Measurements from ENCODE around the gene LMO1.

Gene LMO1

DNA sequence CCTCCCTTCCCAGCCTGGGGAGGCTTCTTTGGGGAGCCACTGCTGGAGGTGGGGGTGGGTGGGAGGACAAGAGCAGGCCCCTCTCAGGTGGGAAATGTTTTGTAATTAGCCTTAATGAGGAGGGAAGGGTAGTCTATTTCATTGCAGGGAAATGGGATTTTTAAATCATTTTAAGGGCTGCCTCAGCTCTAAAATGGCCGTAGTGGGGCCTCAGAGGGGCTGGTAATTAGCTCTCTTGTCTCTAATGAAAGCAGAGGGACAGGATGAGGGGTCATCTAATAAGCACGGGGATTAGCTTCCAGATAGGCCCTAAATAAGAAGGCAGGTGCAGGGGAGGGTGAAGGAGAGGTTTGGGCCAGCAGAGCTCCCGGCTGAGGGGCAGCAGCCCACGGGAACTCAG, 46.5 kb downstream of the LMO1 start:
- ATAC-seq, result no peak
- TF ChIP-seq TSHZ2 (CRISPR knock-in tag; IDR thresholded peaks at IDR 0.05) (no peak), TCF4 (CRISPR knock-in tag; IDR thresholded peaks at IDR 0.05; ENCODE audit: borderline replicate concordance) (no peak), ZNF70 (CRISPR knock-in tag; IDR thresholded peaks at IDR 0.05) (no peak), GLIS3 (CRISPR knock-in tag; IDR thresholded peaks at IDR 0.05) (no peak), ZFP3 (CRISPR knock-in tag; IDR thresholded peaks at IDR 0.05) (no peak), ISL1 (CRISPR knock-in tag; IDR thresholded peaks at IDR 0.05) (no peak), RARB (CRISPR knock-in tag; IDR thresholded peaks at IDR 0.05) (no peak), SNAI2 (CRISPR knock-in tag; IDR thresholded peaks at IDR 0.05) (no peak), ZNF8 (CRISPR knock-in tag; IDR thresholded peaks at IDR 0.05) (no peak), ZFP30 (CRISPR knock-in tag; IDR thresholded peaks at IDR 0.05) (no peak), CSDC2 (CRISPR knock-in tag; IDR thresholded peaks at IDR 0.05) (no peak), ZC3H10 (CRISPR knock-in tag; IDR thresholded peaks at IDR 0.05) (no peak), ESRRG (CRISPR knock-in tag; IDR thresholded peaks at IDR 0.05) (no peak), TOX (CRISPR knock-in tag; IDR thresholded peaks at IDR 0.05; ENCODE audit: borderline replicate concordance) (no peak), OSR1 (CRISPR knock-in tag; IDR thresholded peaks at IDR 0.05) (no peak), PPARA (CRISPR knock-in tag; IDR thresholded peaks at IDR 0.05; ENCODE audit: borderline replicate concordance) (no peak), BACH2 (CRISPR knock-in tag; IDR thresholded peaks at IDR 0.05; ENCODE audit: borderline replicate concordance) (no peak)
- TF ChIP-seq, protein P1, sequence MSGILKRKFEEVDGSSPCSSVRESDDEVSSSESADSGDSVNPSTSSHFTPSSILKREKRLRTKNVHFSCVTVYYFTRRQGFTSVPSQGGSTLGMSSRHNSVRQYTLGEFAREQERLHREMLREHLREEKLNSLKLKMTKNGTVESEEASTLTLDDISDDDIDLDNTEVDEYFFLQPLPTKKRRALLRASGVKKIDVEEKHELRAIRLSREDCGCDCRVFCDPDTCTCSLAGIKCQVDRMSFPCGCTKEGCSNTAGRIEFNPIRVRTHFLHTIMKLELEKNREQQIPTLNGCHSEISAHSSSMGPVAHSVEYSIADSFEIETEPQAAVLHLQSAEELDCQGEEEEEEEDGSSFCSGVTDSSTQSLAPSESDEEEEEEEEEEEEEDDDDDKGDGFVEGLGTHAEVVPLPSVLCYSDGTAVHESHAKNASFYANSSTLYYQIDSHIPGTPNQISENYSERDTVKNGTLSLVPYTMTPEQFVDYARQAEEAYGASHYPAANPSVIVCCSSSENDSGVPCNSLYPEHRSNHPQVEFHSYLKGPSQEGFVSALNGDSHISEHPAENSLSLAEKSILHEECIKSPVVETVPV (CRISPR knock-in tag; IDR thresholded peaks at IDR 0.05), result no peak
- TF ChIP-seq, protein P2, sequence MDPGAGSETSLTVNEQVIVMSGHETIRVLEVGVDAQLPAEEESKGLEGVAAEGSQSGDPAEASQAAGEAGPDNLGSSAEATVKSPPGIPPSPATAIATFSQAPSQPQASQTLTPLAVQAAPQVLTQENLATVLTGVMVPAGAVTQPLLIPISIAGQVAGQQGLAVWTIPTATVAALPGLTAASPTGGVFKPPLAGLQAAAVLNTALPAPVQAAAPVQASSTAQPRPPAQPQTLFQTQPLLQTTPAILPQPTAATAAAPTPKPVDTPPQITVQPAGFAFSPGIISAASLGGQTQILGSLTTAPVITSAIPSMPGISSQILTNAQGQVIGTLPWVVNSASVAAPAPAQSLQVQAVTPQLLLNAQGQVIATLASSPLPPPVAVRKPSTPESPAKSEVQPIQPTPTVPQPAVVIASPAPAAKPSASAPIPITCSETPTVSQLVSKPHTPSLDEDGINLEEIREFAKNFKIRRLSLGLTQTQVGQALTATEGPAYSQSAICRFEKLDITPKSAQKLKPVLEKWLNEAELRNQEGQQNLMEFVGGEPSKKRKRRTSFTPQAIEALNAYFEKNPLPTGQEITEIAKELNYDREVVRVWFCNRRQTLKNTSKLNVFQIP (CRISPR knock-in tag; IDR thresholded peaks at IDR 0.05; ENCODE audit: borderline replicate concordance, low read depth), result no peak

DNA sequence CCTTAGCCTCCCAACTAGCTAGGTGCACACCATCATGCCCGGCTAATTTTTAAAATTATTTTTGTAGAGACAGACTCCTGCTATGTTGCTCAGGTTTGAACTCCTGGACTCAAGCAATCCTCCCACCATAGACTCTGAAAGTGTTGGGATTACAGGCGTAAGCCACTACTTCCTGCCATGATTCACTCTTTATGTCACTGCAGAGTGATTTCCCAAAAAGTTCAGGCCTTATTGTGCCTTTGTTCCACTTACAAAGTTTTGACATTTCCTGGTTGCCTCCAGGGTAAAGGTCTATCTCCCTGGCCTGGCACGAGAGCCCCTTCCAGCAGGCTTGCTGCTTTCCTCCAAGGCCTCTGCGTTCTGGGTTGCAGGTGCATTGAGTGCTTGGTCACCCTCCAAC, 50.3 kb downstream of the LMO1 start:
- ATAC-seq, result no peak
- TF ChIP-seq TOX (CRISPR knock-in tag; IDR thresholded peaks at IDR 0.05; ENCODE audit: borderline replicate concordance) (no peak), SNAI2 (CRISPR knock-in tag; IDR thresholded peaks at IDR 0.05) (no peak), ISL1 (CRISPR knock-in tag; IDR thresholded peaks at IDR 0.05) (no peak), OSR1 (CRISPR knock-in tag; IDR thresholded peaks at IDR 0.05) (no peak), RARB (CRISPR knock-in tag; IDR thresholded peaks at IDR 0.05) (no peak), ZNF70 (CRISPR knock-in tag; IDR thresholded peaks at IDR 0.05) (no peak), TCF4 (CRISPR knock-in tag; IDR thresholded peaks at IDR 0.05; ENCODE audit: borderline replicate concordance) (no peak), ZNF8 (CRISPR knock-in tag; IDR thresholded peaks at IDR 0.05) (no peak), ZFP3 (CRISPR knock-in tag; IDR thresholded peaks at IDR 0.05) (no peak), CSDC2 (CRISPR knock-in tag; IDR thresholded peaks at IDR 0.05) (no peak), GLIS3 (CRISPR knock-in tag; IDR thresholded peaks at IDR 0.05) (no peak), ZNF565 (CRISPR knock-in tag; conservative IDR thresholded peaks at IDR 0.05; ENCODE audit: low read depth) (no peak), TSHZ2 (CRISPR knock-in tag; IDR thresholded peaks at IDR 0.05) (no peak)
- TF ChIP-seq, protein P3, sequence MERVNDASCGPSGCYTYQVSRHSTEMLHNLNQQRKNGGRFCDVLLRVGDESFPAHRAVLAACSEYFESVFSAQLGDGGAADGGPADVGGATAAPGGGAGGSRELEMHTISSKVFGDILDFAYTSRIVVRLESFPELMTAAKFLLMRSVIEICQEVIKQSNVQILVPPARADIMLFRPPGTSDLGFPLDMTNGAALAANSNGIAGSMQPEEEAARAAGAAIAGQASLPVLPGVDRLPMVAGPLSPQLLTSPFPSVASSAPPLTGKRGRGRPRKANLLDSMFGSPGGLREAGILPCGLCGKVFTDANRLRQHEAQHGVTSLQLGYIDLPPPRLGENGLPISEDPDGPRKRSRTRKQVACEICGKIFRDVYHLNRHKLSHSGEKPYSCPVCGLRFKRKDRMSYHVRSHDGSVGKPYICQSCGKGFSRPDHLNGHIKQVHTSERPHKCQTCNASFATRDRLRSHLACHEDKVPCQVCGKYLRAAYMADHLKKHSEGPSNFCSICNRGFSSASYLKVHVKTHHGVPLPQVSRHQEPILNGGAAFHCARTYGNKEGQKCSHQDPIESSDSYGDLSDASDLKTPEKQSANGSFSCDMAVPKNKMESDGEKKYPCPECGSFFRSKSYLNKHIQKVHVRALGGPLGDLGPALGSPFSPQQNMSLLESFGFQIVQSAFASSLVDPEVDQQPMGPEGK (CRISPR knock-in tag; IDR thresholded peaks at IDR 0.05; ENCODE audit: borderline replicate concordance), result no peak
- TF ChIP-seq, protein P4, sequence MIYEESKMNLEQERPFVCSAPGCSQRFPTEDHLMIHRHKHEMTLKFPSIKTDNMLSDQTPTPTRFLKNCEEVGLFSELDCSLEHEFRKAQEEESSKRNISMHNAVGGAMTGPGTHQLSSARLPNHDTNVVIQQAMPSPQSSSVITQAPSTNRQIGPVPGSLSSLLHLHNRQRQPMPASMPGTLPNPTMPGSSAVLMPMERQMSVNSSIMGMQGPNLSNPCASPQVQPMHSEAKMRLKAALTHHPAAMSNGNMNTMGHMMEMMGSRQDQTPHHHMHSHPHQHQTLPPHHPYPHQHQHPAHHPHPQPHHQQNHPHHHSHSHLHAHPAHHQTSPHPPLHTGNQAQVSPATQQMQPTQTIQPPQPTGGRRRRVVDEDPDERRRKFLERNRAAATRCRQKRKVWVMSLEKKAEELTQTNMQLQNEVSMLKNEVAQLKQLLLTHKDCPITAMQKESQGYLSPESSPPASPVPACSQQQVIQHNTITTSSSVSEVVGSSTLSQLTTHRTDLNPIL (CRISPR knock-in tag; IDR thresholded peaks at IDR 0.05; ENCODE audit: low read depth), result no peak

All from SK-N-SH treated with all-trans-retinoic acid at 6 μM for 48 hours (cell line).